HG03108 (cell line): ENCODE measurements around the gene GPRIN2.
"Not testable (repeated sequence)": the region's sequence is repeated elsewhere in the genome, so short reads cannot be mapped to it uniquely, and the experiment has no call there.

Experiments
- ATAC-seq: cut with Tn5 transposase; IDR thresholded peaks from one replicate; pipeline ENCODE4 v1.9.1; 2021; ENCODE audit warnings: moderate library complexity; ENCODE audit not compliant: unreplicated experiment

Gene GPRIN2

GRCh38 chr10:46538717-46539426 lies 17.6 kb downstream of the GPRIN2 start:
- no peak for ATAC-seq

DNA sequence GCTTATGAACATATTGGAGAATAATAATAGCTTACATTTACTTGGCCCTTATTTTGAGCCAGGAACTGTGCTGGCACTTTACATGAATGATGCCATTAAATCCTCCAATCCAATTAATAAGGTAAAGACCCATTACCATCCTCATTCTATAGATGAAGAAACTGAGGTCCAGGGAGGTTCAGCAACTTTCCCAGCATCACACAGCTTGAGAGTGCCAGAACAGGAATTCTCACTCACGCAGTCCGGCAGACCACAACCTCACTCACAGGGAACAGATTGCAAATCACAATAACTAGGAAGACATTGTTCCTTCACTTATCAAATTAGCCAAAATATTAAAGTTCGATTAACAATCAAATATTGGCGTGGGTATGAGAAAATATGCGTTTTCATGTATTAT lies 18.3 kb downstream of the GPRIN2 start:
- no peak for ATAC-seq

DNA sequence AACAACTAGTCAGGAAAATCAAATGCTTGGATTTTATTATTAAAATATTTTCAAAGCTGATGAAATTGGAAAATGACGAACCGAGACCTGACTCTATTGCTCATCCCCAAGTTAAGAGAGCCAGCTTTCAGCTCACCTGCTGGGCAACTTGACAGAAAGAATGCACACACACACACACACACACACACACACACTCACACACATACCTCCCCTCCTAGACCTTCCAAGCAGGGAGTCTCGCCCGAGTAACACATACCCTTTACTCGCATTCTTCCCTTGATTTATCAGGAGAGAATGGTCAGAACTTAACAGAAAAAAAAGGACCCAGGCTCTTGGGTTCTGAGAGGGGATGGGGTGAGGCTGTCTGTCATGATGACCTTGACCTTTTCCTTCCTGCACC lies 19.1 kb downstream of the GPRIN2 start:
- ATAC-seq: no peak

- ATAC-seq: no peak
These were observed 19.7 kb downstream of the GPRIN2 start for GRCh38 chr10:46536781-46537180.

GRCh38 chr10:46536171-46536570 lies 20.3 kb downstream of the GPRIN2 start:
- ATAC-seq: no peak

- no peak for ATAC-seq
These were observed 21.5 kb downstream of the GPRIN2 start for GRCh38 chr10:46534828-46535524.

GRCh38 chr10:46532256-46532655 lies 24.2 kb downstream of the GPRIN2 start:
- not testable (repeated sequence) for ATAC-seq

DNA sequence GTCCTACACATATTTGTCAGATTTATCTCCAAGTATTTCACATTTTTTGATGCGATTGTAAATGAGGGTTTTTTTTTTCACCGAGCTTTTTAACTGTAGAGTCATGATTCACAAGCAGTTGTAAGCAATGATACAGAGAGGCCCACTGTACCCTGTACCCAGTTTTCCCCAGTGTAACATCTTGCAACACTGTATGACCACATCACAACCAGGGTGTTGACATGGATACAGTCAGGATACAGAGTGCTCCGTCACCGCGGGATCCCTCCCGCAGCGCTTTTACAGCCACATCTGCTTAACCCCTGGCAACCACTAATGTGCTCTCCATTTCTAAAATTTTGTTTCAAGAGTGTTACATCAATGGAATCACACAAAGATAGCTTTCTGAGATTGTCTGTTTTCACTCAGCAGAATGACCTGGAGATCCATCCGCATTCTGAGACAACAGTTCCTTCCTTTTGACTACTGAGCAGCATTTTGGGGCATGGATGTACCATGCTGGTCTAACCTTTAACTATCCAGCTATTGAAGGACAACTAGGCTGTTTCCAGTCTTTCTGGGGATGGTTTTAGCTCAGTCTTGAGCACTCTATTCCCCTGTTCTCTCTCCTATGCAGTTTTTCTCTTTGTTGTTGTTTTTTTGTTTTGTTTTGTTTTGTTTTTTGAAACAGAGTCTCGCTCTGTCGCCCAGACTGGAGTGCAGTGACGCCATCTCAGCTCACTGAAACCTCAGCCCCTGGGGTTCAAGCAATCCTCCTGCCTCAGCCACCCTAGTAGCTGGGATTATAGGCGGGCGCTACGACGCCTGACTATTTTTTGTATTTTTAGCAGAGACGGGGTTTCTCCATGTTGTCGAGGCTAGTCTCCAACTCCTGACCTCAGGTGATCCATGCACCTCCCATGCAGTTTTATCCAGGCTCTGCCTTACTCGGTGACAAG lies 25.9 kb downstream of the GPRIN2 start:
- no peak for ATAC-seq

GRCh38 chr10:46529742-46530141 lies 26.7 kb downstream of the GPRIN2 start:
- not testable (repeated sequence) for ATAC-seq

DNA sequence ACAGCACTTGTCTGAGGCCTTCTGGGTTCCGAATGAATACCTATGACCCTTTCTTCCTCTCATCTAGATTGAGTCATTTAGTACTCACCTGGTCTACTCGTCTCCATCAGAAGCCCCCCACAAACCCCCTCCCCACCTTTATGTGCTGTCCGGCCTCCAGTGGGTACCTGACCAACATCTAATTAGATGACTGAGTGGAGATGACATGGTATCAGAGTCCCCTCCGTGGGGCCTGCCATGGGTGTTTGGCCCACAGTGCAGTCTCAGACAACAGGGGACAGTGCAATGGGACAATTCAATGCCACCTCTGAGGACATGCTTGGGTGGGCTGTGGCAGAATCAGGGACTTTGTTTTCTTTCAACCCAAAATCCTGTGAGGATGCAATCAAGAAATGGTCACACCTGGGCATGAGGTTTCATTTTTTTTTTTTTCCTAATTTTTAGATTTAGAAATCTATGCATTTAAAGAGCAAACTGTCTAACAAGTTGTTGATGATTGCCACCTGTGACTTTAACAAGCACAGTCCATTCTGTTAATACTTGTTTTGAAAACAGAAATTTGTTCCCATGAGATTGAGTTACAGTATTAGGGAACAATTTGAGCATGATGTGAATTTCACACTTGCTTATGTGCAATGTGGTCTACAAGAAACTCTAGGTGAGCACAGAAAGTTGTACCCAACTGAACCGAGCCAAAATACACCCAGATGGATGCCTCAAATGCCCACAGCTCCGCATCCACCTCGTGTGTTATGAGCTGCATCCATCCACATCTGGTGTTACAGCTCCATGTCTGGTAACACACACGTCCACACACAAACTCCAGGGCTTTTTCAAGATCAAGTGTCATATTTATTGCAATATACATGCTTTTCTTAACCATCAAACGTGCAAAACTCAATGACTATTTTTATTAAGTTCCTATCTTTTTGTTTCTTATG lies 27.5 kb downstream of the GPRIN2 start:
- no peak for ATAC-seq

DNA sequence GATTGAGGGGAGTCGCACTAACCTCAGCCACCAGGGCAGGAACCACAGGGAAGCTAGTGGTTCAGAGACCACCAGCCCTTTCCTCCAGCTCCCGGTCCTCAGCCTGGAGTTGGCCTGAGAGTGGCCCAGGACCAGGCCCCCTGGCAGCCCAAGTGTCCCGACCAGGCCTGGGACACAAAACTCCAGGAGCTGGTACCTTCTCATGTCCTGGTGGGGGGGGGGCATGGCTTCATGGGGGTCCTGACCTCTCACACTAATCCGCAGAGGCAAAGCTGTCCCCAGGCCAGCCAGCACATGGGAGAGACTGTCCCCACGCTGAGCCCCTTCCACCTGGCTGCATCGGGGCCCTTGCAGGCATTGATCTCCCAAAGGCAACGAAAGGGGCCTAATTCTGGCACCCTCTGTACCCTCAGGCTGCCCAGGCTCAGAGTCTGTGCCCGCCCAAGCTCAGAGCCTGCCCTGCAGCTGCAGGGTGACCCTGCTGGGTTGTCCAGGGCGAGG lies 28.2 kb downstream of the GPRIN2 start:
- ATAC-seq: no peak

DNA sequence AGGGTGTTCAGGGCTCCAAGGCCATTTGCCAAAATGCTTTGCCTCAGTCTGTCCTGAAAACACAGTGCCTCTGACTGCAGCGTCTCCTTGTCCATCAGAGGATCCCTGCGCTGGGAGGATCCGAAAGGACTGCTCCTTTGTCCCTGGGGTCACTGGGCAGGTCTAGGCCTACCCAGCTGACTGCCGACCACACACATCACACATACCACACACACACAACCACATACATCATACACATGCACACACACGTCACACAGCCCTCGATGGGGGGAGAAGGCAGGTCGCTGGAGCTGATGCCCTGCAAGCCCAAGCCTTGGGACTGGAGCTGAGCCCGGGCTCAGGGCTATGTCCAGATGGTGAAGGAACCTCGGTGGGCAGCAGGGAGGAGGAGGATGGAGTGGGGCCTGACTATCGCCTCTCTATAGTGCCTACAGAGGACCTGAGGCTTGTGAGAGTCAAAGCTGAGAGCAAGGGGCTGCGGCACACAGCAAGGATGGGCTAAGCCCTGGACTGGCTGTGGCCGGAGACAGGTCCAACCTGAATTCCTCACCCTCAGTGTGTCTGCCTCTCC lies 29.1 kb downstream of the GPRIN2 start:
- no peak for ATAC-seq

- no peak for ATAC-seq
These were observed 29.8 kb downstream of the GPRIN2 start for GRCh38 chr10:46526682-46527038.

DNA sequence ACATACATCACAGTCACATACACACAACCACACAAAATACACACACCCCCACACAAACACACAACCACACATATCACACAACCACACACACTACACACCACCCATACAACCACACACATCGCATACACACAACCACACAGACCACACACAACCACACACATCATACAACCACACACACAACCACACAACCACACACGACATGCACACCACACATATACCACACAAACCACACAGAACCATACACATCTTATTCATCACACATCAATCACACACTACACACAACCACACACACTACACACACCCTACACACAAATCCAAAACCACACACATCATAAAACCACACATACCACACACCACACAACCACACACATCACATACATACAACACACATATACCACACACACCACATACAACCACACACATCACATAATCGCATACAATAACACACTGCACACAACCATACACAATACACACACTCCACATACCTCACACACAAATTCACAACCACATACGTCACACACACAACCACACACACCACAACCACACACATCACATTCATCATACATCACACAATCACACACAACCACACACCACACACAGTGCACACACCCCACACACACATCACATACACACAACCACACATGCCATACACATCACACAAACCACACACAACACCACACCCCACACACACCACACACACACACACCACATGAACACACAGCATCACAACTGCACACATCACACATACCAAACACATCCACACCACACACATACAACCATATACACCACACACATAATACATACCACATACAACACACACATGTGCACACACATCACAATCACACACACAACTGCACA lies 30.4 kb downstream of the GPRIN2 start:
- no peak for ATAC-seq

GRCh38 chr10:46525177-46525823 lies 31.2 kb downstream of the GPRIN2 start:
- no peak for ATAC-seq

DNA sequence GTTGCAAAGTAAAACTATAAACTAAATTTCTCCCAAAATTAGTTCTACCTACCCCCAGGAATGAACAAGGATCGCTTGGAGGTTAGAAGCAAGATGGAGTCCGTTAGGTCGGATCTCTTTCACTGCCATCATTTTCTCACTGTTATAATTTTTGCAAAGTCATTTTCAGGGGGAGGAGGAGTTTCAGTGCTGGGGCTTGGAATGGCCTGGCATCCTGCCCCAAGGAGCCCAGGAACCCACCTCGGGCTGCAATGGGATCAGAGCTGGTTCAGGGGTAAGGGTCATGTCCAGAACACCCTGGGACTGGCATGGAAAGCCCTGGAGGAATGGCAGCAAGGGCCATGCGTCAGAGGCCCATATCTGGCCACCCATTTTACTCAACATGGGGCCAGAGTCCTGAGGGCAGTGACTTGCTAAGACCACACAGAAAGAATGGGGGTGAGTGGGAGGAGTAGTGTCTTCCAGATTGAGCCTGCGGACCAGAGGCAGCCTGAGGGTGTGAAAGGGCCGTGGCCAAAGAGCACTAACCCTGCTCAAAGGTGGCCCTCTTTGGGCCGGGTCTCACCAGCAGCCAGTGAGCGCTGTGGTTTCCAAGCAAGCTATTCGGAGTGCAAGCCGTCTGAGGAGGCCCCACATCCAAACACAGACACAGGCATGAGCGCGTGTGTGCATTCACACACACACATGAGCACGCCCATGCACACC lies 31.8 kb downstream of the GPRIN2 start:
- ATAC-seq: no peak

DNA sequence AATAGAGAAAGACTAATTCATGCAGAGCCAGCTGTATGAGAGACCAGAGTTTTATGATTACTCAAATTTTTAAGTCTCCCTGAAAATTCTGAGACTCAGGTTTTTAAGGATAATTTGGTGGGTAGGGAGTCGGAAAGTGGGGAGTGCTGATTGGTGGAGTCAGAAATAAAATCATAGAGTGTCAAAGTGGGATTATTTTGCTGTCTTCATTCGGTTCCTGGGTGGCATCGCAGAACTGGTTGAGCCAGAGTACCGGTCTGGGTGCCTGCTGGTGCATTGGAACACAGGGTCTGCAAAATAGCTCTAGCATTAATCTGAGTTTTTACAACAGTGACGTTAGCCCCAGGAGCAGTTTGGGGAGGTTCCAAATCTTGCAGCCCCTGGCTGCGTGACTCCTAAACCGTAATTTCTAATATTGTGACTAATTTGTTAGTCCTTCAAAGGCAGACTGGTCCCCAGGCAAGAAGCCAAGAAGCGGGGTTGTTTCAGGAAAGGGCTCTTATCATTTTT lies 32.4 kb downstream of the GPRIN2 start:
- no peak for ATAC-seq
